H1 (cell line): ENCODE results near the gene UBE2D3. TPM values are rescaled to one million over a fixed set of nuclear protein-coding genes. Genes with fewer than 3 reads are reported as not detected.

ENCODE experiments used
- CTCF ChIA-PET: fragments of 300-600 bp; sonication (Branson Sonifier 250); formaldehyde crosslinking; loops from one replicate; lab custom pipeline; 2021; ENCODE audit not compliant: partially characterized antibody; lab: Charles Lee
- POLR2A ChIA-PET: fragments of 300-600 bp; sonication (Branson Sonifier 250); formaldehyde crosslinking; loops from one replicate; lab custom pipeline; 2021; ENCODE audit warnings: inconsistent platforms; ENCODE audit not compliant: partially characterized antibody; lab: Charles Lee
- DNase-seq, 2 experiments: peaks; one replicate each; pipeline versions ENCODE4 v3.0.0 to v3.0.0-alpha.2; 2010 to 2022; ENCODE audit warnings: low spot score in 2 of 2, low read depth in 1 of 2, mixed read lengths in 1 of 2
- FAIRE-seq: peaks from 2 replicates; lab custom pipeline; 2011; peaks lifted over from hg19 to GRCh38; lab: Jason Lieb, UNC
- H2AFZ ChIP-seq: 2 replicates; pipeline ENCODE4 v1.8.1; 2012; ENCODE audit warnings: low read length, inconsistent platforms
- H2AK5ac ChIP-seq: 2 replicates; pipeline ENCODE4 v1.6.1; 2013; ENCODE audit warnings: low read depth, low read length
- H2BK120ac ChIP-seq: replicated peaks from 2 replicates; pipeline ENCODE3; 2013; ENCODE audit warnings: low read depth, low read length, inconsistent platforms
- H2BK12ac ChIP-seq: 2 replicates; pipeline ENCODE4 v1.6.1; 2013; ENCODE audit warnings: low read depth, low read length
- H2BK15ac ChIP-seq: 2 replicates; pipeline ENCODE4 v1.6.1; 2013; ENCODE audit warnings: low read length
- H2BK20ac ChIP-seq: 2 replicates; pipeline ENCODE4 v1.6.1; 2013; ENCODE audit warnings: low read length
- H2BK5ac ChIP-seq: 2 replicates; pipeline ENCODE4 v1.6.1; 2013; ENCODE audit warnings: low read depth, low read length
- H3K14ac ChIP-seq: 2 replicates; pipeline ENCODE4 v1.6.1; 2013; ENCODE audit warnings: inconsistent platforms; ENCODE audit not compliant: insufficient read length
- H3K18ac ChIP-seq: 2 replicates; pipeline ENCODE4 v1.6.1; 2013; ENCODE audit warnings: low read length; ENCODE audit errors: extremely low read depth
- H3K23ac ChIP-seq: 2 replicates; pipeline ENCODE4 v1.6.1; 2013; ENCODE audit warnings: inconsistent platforms; ENCODE audit not compliant: insufficient read length
- H3K23me2 ChIP-seq: 2 replicates; pipeline ENCODE4 v1.6.1; 2013; ENCODE audit warnings: low read depth, low read length
- H3K27ac ChIP-seq: 2 replicates; pipeline ENCODE4 v1.6.1; 2011; ENCODE audit warnings: low read depth, low read length, inconsistent platforms
- H3K27me3 ChIP-seq, 4 experiments: replicated peaks in 1 of 4; 1 replicate in 1 of 4; 2 replicates in 3 of 4; pipeline versions ENCODE4 v1.6.1 to v1.8.1; 2011 to 2013; ENCODE audit warnings: low read length in 3 of 4, mild to moderate bottlenecking in 3 of 4, inconsistent platforms in 2 of 4, mixed read lengths in 2 of 4, moderate library complexity in 1 of 4; ENCODE audit not compliant: control insufficient read depth in 3 of 4, insufficient read depth in 3 of 4; ENCODE audit errors: extremely low read depth in 1 of 4
- H3K36me3 ChIP-seq, 4 experiments: 2 replicates each; pipeline versions ENCODE4 v1.6.1 to v1.8.1; 2011 to 2013; ENCODE audit warnings: mild to moderate bottlenecking in 4 of 4, low read length in 3 of 4, moderate library complexity in 2 of 4, control low read depth in 1 of 4, inconsistent platforms in 1 of 4; ENCODE audit not compliant: insufficient read depth in 4 of 4, control insufficient read depth in 2 of 4
- H3K4ac ChIP-seq: replicated peaks from 2 replicates; pipeline ENCODE3; 2013; ENCODE audit warnings: low read length, low read depth, mixed read lengths, inconsistent platforms; ENCODE audit not compliant: insufficient read length
- H3K4me1 ChIP-seq, 4 experiments: replicated peaks in 1 of 4; 1 replicate in 1 of 4; 2 replicates in 3 of 4; pipeline versions ENCODE4 v1.6.1 to v1.8.1; 2011 to 2013; ENCODE audit warnings: low read length in 3 of 4, inconsistent platforms in 2 of 4, mixed read lengths in 1 of 4; ENCODE audit not compliant: insufficient read depth in 4 of 4, control insufficient read depth in 3 of 4
- H3K4me2 ChIP-seq, 2 experiments: 2 replicates each; pipeline versions ENCODE4 v1.6.1 to v1.8.1; 2011 to 2013; ENCODE audit warnings: low read depth in 2 of 2, low read length in 2 of 2, control low read depth in 1 of 2, inconsistent platforms in 1 of 2, mild to moderate bottlenecking in 1 of 2; ENCODE audit not compliant: insufficient read depth in 1 of 2
- H3K4me3 ChIP-seq, 4 experiments: fragments of 200-600, 300-600 bp in 1 of 4; sonication (generic), shearing (Covaris generic), sonication (Bioruptor Twin) in 1 of 4; 2 replicates each; pipeline versions ENCODE4 v1.5.1 to v1.8.1; 2011 to 2016; ENCODE audit warnings: low read length in 4 of 4, low read depth in 3 of 4, control low read depth in 2 of 4, inconsistent platforms in 2 of 4, mild to moderate bottlenecking in 2 of 4, mixed read lengths in 1 of 4, moderate library complexity in 1 of 4; ENCODE audit not compliant: insufficient read depth in 2 of 4; ENCODE audit errors: extremely low read depth in 1 of 4
- H3K56ac ChIP-seq: replicated peaks from 2 replicates; pipeline ENCODE3; 2013; ENCODE audit warnings: low read depth, mild to moderate bottlenecking, mixed read lengths, low read length, inconsistent platforms; ENCODE audit not compliant: insufficient read length
- H3K79me1 ChIP-seq: 2 replicates; pipeline ENCODE4 v1.6.1; 2013; ENCODE audit warnings: low read depth, low read length, control low read depth
- H3K79me2 ChIP-seq, 2 experiments: 2 replicates each; pipeline versions ENCODE4 v1.6.1 to v1.8.1; 2012 to 2013; ENCODE audit warnings: low read length in 2 of 2, mild to moderate bottlenecking in 2 of 2, inconsistent platforms in 1 of 2; ENCODE audit not compliant: insufficient read depth in 2 of 2, control insufficient read depth in 1 of 2
- H3K9ac ChIP-seq, 4 experiments: replicated peaks in 1 of 4; 1 replicate in 1 of 4; 2 replicates in 3 of 4; pipeline versions ENCODE4 v1.6.1 to v1.8.1; 2011 to 2013; ENCODE audit warnings: low read depth in 3 of 4, low read length in 3 of 4, control low read depth in 2 of 4, mild to moderate bottlenecking in 2 of 4, moderate library complexity in 2 of 4, inconsistent platforms in 1 of 4; ENCODE audit errors: extremely low read depth in 1 of 4
- H3K9me3 ChIP-seq, 2 experiments: 2 replicates each; pipeline versions ENCODE4 v1.6.1 to v1.8.1; 2012 to 2013; ENCODE audit warnings: mild to moderate bottlenecking in 2 of 2, moderate library complexity in 2 of 2, control low read depth in 1 of 2, inconsistent platforms in 1 of 2, low read depth in 1 of 2, low read length in 1 of 2, mixed read lengths in 1 of 2; ENCODE audit not compliant: insufficient read depth in 2 of 2
- H4K20me1 ChIP-seq, 2 experiments: replicated peaks in 1 of 2; 2 replicates each; pipeline versions ENCODE3 to v1.8.1; 2011 to 2013; ENCODE audit warnings: inconsistent platforms in 2 of 2, low read length in 2 of 2, mild to moderate bottlenecking in 1 of 2; ENCODE audit not compliant: insufficient read depth in 2 of 2, control insufficient read depth in 1 of 2
- H4K5ac ChIP-seq: 2 replicates; pipeline ENCODE4 v1.6.1; 2013; ENCODE audit warnings: low read length, low read depth, mixed read lengths, inconsistent platforms; ENCODE audit not compliant: insufficient read length
- H4K8ac ChIP-seq: 2 replicates; pipeline ENCODE4 v1.8.0; 2013; ENCODE audit warnings: mild to moderate bottlenecking, moderate library complexity, low read length, inconsistent platforms; ENCODE audit not compliant: insufficient read depth; ENCODE audit errors: extremely low read depth
- H4K91ac ChIP-seq: replicated peaks from 2 replicates; pipeline ENCODE3; 2013; ENCODE audit warnings: low read length, mixed read lengths, inconsistent platforms; ENCODE audit not compliant: insufficient read length
- ASH2L ChIP-seq: fragments of 200-600, 300-600 bp; sonication (generic); IDR thresholded peaks from one replicate; pipeline ENCODE4 v1.7.1; 2017; ENCODE audit warnings: low read length
- CBX5 ChIP-seq: fragments of 300-800, 300-1000 bp; sonication (generic); IDR thresholded peaks from 2 replicates; pipeline ENCODE4 v1.7.1; 2016; ENCODE audit warnings: antibody characterized with exemption, low read length, low read depth
- CHD1 ChIP-seq: IDR thresholded peaks from 2 replicates; pipeline ENCODE4 v1.6.1; 2012; ENCODE audit warnings: low read depth, low read length, improper control_type of control experiment
- EZH2 ChIP-seq: fragments of 200-600 bp; sonication (generic); IDR thresholded peaks from 2 replicates; pipeline ENCODE4 v1.7.1; 2012; ENCODE audit warnings: low read depth, mild to moderate bottlenecking, moderate library complexity, low read length, inconsistent platforms; ENCODE audit not compliant: severe bottlenecking
- HDAC2 ChIP-seq, 2 experiments: fragments of 300-600 bp in 1 of 2; sonication (generic) in 1 of 2; IDR thresholded peaks; 2 replicates each; pipeline ENCODE4 v1.6.1; 2011 to 2012; ENCODE audit warnings: low read depth in 2 of 2, low read length in 2 of 2, mild to moderate bottlenecking in 2 of 2, moderate library complexity in 2 of 2, borderline replicate concordance in 1 of 2, inconsistent platforms in 1 of 2
- HDAC6 ChIP-seq: IDR thresholded peaks from one replicate; pipeline ENCODE4 v1.7.1; 2012; ENCODE audit warnings: low read depth, mild to moderate bottlenecking, inconsistent platforms, low read length, moderate library complexity
- JUND ChIP-seq: IDR thresholded peaks from 2 replicates; pipeline ENCODE4 v1.6.1; 2011; ENCODE audit warnings: mild to moderate bottlenecking, improper control_type of control experiment, low read length
- KDM1A ChIP-seq: fragments of 200-600, 300-600 bp; sonication (generic); IDR thresholded peaks from 2 replicates; pipeline ENCODE4 v1.7.1; 2016; ENCODE audit warnings: mild to moderate bottlenecking, low read length, borderline replicate concordance
- RAD21 ChIP-seq, 2 experiments: IDR thresholded peaks in 1 of 2; conservative IDR thresholded peaks in 1 of 2; 2 replicates each; pipeline ENCODE4 v1.6.1; 2011; ENCODE audit warnings: low read depth in 2 of 2, low read length in 2 of 2, improper control_type of control experiment in 1 of 2, inconsistent platforms in 1 of 2, mild to moderate bottlenecking in 1 of 2, moderate library complexity in 1 of 2
- RXRA ChIP-seq: IDR thresholded peaks from 2 replicates; pipeline ENCODE4 v1.6.1; 2011; ENCODE audit warnings: low read depth, mild to moderate bottlenecking, low read length, moderate library complexity; ENCODE audit not compliant: insufficient read depth
- SRF ChIP-seq: IDR thresholded peaks from 2 replicates; pipeline ENCODE4 v1.6.1; 2011; ENCODE audit warnings: mild to moderate bottlenecking, low read depth, low read length, moderate library complexity
- SUZ12 ChIP-seq: fragments of 200-600 bp; sonication (generic); IDR thresholded peaks from 2 replicates; pipeline ENCODE4 v1.6.1; 2012; ENCODE audit warnings: mild to moderate bottlenecking, inconsistent platforms, low read length, moderate library complexity, mixed read lengths
- ZNF274 ChIP-seq: IDR thresholded peaks from 2 replicates; pipeline ENCODE4 v1.7.0; 2012; ENCODE audit warnings: low read length, borderline replicate concordance; ENCODE audit errors: extremely low read depth
- WGBS, 2 experiments: shearing (Covaris generic) in 1 of 2; methylation state at CpG; one replicate each; pipeline versions ENCODE4 v1.1.6 to v1.1.7; 2013 to 2015; ENCODE audit warnings: low lambda C conversion rate in 2 of 2, mixed read lengths in 2 of 2, inconsistent platforms in 1 of 2, low coverage in 1 of 2, missing lambda C conversion rate in 1 of 2; ENCODE audit not compliant: insufficient replicate concordance in 2 of 2, insufficient coverage in 1 of 2, insufficient read length in 1 of 2; ENCODE audit errors: extremely low coverage in 1 of 2, missing lambda C conversion rate in 1 of 2; 5-methylcytosine and 5-hydroxymethylcytosine counted together
- polyA plus RNA-seq, 7 experiments: library from polyadenylated mRNA; depleted of rRNA in 3 of 7; stranded (reverse) in 5 of 7; unstranded in 2 of 7; fragments of >200 nt in 5 of 7; fragments of 200-250 nt in 2 of 7; gene quantifications; 1 replicate in 5 of 7; 2 replicates in 1 of 7; 4 replicates in 1 of 7; pipeline versions ENCODE4 v1.2.1 to v1.2.3, GENCODE V29; 2011 to 2013; ENCODE audit warnings: missing spikeins in 2 of 7, mixed read lengths in 2 of 7
- total RNA-seq: library from RNA; stranded (reverse); fragmentation: NEBNext Ultra II Directional; extraction: Animal tissue kit (Norgen Biotek cat#: 25700); gene quantifications from 2 replicates; pipeline ENCODE4 v1.2.1, GENCODE V29; 2021

UBE2D3 gene
- total and polyA plus RNA-seq, 2 of the 8 experiments (the other 6 are each of a cell fraction or from before 2014, with no cell fraction given), result 396 to 544 TPM

DNA sequence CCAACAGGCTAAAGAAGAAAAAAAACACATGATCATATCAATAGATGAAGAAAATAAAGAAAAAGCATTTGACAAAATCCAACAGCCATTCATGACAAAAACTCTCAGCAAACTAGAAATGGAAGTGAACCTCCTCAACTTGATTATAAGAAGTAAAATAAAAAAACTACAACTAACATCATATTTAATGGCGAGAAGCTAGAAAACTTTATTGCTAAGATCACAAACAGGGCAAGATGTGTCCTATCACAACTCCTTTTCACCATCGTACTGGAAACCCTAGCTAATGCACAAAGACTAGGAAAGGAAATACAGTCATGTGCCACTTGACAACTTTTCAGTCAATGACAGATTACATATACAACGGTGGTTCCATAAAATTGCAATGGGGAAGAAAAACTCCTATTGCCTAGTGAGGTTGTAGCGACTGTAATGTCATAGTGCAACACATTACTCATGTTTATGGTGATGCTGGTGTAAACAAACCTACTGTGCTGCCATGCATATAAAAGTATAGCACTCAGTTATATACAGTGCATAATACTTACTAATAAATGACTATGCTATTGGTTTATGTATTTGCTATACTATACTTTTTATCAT is 54.5 kb downstream of the UBE2D3 start:
- WGBS, 2 experiments, result 94% methylated on average over 4 of the region's 4 CpGs; no CpG with 5 or more reads in 1 of the 2 experiments
- Histone ChIP-seq H2BK5ac (no peak overlapping the region), H3K9me3 (no peaks in the 10 kb centered on the region), H2BK20ac (no peak overlapping the region), H3K4me2 (no peak overlapping the region), H3K79me2 (no peaks in the 10 kb centered on the region), H2BK15ac (no peak overlapping the region), H3K23ac (no peak overlapping the region), H2AFZ (no peak overlapping the region), H4K5ac (no peak overlapping the region), H3K23me2 (no peaks in the 10 kb centered on the region), H2BK12ac (no peak overlapping the region), H3K9ac (no peak overlapping the region), H2BK120ac (no peak overlapping the region), H3K56ac (no peak overlapping the region), H4K20me1 (no peaks in the 10 kb centered on the region), H3K14ac (no peak overlapping the region), H3K27ac (no peak overlapping the region), H3K18ac (no peak overlapping the region), H2AK5ac (no peak overlapping the region), H3K4ac (no peak overlapping the region), H3K4me1 (no peaks in the 10 kb centered on the region), H3K79me1 (no peaks in the 10 kb centered on the region), H3K4me3 (no peak overlapping the region), H4K91ac (no peak overlapping the region), H3K27me3 (no peaks in the 10 kb centered on the region), H3K36me3 (no peaks in the 10 kb centered on the region), H4K8ac (no peak overlapping the region)
- POLR2A ChIA-PET, result interaction anchor here (0.7 to 1.5 kb wide), 2 partner anchors 37 to 55 kb away, joined by 3 to 5 read pairs; partner anchors contain the start of gene UBE2D3
- DNase-seq, result no peak
- FAIRE-seq, result no peak
- CTCF ChIA-PET, result no interaction called here
- TF ChIP-seq ASH2L, result no peak
- TF ChIP-seq RXRA, result no peak
- no peak for TF ChIP-seq ZNF274
- no peak for TF ChIP-seq JUND
- TF ChIP-seq HDAC2 (IDR thresholded peaks at IDR 0.05; ENCODE audit: borderline replicate concordance in 1 of 2, low read depth in 2 of 2, low read length in 2 of 2), result no peak
- TF ChIP-seq RAD21 (IDR thresholded peaks at IDR 0.05 in 1 of 2, conservative IDR thresholded peaks at IDR 0.05 in 1 of 2; ENCODE audit: low read depth in 2 of 2, low read length in 2 of 2), result no peak
- TF ChIP-seq EZH2, result no peak
- no peak for TF ChIP-seq CHD1
- TF ChIP-seq SRF, result no peak
- no peak for TF ChIP-seq SUZ12
- TF ChIP-seq CBX5, result no peak
- TF ChIP-seq HDAC6, result no peak
- no peak for TF ChIP-seq KDM1A
